Measurements from ENCODE around the gene SLC11A1.

DNA sequence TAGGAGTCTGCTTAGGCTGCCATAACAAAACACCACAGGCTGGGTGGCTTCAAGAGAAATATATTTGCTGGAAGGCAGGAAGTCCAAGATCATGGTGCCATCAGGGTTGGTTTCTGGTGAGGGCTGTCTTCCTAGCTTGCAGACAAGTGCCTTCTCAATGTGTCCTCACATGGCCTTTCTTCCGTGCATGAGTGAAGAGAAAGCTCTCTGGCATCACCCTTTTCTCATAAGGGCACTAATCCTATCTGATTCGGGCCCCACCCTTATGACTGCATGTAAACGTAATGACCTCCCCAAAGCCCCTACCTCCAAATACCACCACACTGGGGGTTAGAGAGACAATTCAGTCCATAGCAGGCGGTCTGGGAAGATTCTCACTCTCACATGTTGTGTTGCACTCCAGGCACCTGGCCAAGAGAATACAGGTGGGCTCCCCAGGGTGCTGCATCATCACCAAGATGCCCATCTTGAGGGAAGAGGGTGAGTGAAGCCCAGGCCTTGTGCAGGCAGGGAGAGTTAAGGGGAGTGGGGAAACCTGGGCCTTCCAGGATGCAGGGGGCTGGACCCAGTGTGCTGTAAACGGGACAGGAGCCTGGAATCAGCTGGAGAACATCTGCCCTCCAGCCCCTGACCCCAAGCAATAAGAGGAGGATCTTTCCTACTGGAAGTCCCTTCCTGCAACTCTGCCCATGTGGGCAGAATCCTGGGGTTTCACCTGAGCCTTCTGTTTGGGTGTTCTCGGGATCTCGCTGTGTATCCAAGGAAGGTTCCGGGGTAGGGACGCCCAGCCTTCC, 15.3 kb upstream of the SLC11A1 start:
- TF ChIP-seq, protein P1, sequence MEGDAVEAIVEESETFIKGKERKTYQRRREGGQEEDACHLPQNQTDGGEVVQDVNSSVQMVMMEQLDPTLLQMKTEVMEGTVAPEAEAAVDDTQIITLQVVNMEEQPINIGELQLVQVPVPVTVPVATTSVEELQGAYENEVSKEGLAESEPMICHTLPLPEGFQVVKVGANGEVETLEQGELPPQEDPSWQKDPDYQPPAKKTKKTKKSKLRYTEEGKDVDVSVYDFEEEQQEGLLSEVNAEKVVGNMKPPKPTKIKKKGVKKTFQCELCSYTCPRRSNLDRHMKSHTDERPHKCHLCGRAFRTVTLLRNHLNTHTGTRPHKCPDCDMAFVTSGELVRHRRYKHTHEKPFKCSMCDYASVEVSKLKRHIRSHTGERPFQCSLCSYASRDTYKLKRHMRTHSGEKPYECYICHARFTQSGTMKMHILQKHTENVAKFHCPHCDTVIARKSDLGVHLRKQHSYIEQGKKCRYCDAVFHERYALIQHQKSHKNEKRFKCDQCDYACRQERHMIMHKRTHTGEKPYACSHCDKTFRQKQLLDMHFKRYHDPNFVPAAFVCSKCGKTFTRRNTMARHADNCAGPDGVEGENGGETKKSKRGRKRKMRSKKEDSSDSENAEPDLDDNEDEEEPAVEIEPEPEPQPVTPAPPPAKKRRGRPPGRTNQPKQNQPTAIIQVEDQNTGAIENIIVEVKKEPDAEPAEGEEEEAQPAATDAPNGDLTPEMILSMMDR (IDR thresholded peaks at IDR 0.05): no peak
- TF ChIP-seq POLR2A (IDR thresholded peaks at IDR 0.05): no peak

Measured in tibial nerve (tissue), 3 donors.